K562 (cell line): ENCODE results near the gene COL13A1. TPM values are rescaled to one million over a fixed set of nuclear protein-coding genes. Genes with fewer than 3 reads are reported as not detected.
A peak's percentile ranks its signal among the peaks of the same experiment; 100 is the strongest.

Experiments
- ATAC-seq: fragments of 200-7000 bp; cut with Tn5 transposase; 3 replicates; pipeline ENCODE4 v1.9.1; 2020; ENCODE audit warnings: moderate library complexity
- BruUV-seq: library from RNA; stranded (reverse); fragments of 400-500 nt; replicated peaks from 2 replicates; lab custom pipeline; 2021; lab: Mats Ljungman, UMichigan
- CTCF ChIA-PET: fragments of 300-600 bp; formaldehyde crosslinking; extraction: SDS; loops from one replicate; lab custom pipeline; 2021; ENCODE audit warnings: low intra/inter-chr PET ratio; lab: Yijun Ruan, JAX
- POLR2A ChIA-PET: fragments of 300-600, 350-650 bp; sonication (Branson Sonifier 250); formaldehyde crosslinking; extraction: SDS; loops from one replicate; lab custom pipeline; 2021; ENCODE audit warnings: antibody characterized with exemption, inconsistent platforms; lab: Yijun Ruan, JAX
- DNase-seq, 4 experiments: peaks; one replicate each; pipeline versions ENCODE4 v3.0.0 to v3.0.0-alpha.2; 2011 to 2018; ENCODE audit warnings: low spot score in 3 of 4, mixed read lengths in 3 of 4; ENCODE audit errors: extremely low read depth in 1 of 4
- FAIRE-seq: peaks from 2 replicates; lab custom pipeline; 2011; peaks lifted over from hg19 to GRCh38; lab: Jason Lieb, UNC
- H2AFZ ChIP-seq: 2 replicates; pipeline ENCODE4 v1.6.0; 2011; ENCODE audit warnings: low read depth, low read length, control low read depth, inconsistent platforms
- H3K27ac ChIP-seq: fragments of 200-600 bp; 3 replicates; pipeline ENCODE4 v1.8.0; 2011; ENCODE audit warnings: low read depth, mild to moderate bottlenecking, control low read depth, inconsistent platforms, low read length, moderate library complexity, mixed read lengths; ENCODE audit errors: extremely low read depth
- H3K27me3 ChIP-seq, 2 experiments: fragments of 300-600 bp in 1 of 2; 2 replicates in 1 of 2; 3 replicates in 1 of 2; pipeline versions ENCODE4 v1.6.0 to v1.8.0; 2011; ENCODE audit warnings: inconsistent platforms in 2 of 2, low read length in 2 of 2, mild to moderate bottlenecking in 1 of 2, mixed read lengths in 1 of 2, moderate library complexity in 1 of 2; ENCODE audit not compliant: control insufficient read depth in 2 of 2, insufficient read depth in 2 of 2
- H3K36me3 ChIP-seq: fragments of 300-600 bp; 3 replicates; pipeline ENCODE4 v1.8.0; 2011; ENCODE audit warnings: mild to moderate bottlenecking, low read length, inconsistent platforms; ENCODE audit not compliant: control insufficient read depth, insufficient read depth
- H3K4me1 ChIP-seq, 2 experiments: fragments of 200-600 bp in 1 of 2; replicated peaks in 1 of 2; 2 replicates in 1 of 2; 3 replicates in 1 of 2; pipeline versions ENCODE4 v1.5.1 to v1.8.0; 2011; ENCODE audit warnings: inconsistent platforms in 2 of 2, low read length in 2 of 2, mild to moderate bottlenecking in 1 of 2, mixed read lengths in 1 of 2, moderate library complexity in 1 of 2; ENCODE audit not compliant: control insufficient read depth in 2 of 2, insufficient read depth in 2 of 2
- H3K4me2 ChIP-seq: 2 replicates; pipeline ENCODE4 v1.6.1; 2011; ENCODE audit warnings: low read length, control low read depth, inconsistent platforms, mixed read lengths; ENCODE audit not compliant: insufficient read depth
- H3K4me3 ChIP-seq: fragments of 200-600 bp; sonication (generic), shearing (Covaris generic); 2 replicates; pipeline ENCODE4 v1.5.1; 2016; ENCODE audit warnings: control low read depth, inconsistent platforms
- H3K79me2 ChIP-seq: fragments of 200-600 bp; 3 replicates; pipeline ENCODE4 v1.8.0; 2011; ENCODE audit warnings: low read length, inconsistent platforms; ENCODE audit not compliant: control insufficient read depth, insufficient read depth
- H3K9ac ChIP-seq, 2 experiments: 2 replicates each; pipeline versions ENCODE4 v1.6.0 to v1.6.1; 2011; ENCODE audit warnings: low read depth in 2 of 2, low read length in 2 of 2, control low read depth in 1 of 2, inconsistent platforms in 1 of 2, mild to moderate bottlenecking in 1 of 2, mixed read lengths in 1 of 2; ENCODE audit not compliant: insufficient read depth in 1 of 2
- H3K9me1 ChIP-seq: one replicate; pipeline ENCODE4 v1.6.0; 2011; ENCODE audit warnings: inconsistent platforms, mild to moderate bottlenecking, low read length, moderate library complexity; ENCODE audit not compliant: control insufficient read depth, insufficient read depth
- H3K9me3 ChIP-seq: replicated peaks from 2 replicates; pipeline ENCODE4 v1.5.1; 2011; ENCODE audit warnings: low read depth, low read length, inconsistent platforms; ENCODE audit not compliant: control insufficient read depth, insufficient read depth
- H4K20me1 ChIP-seq: replicated peaks from 2 replicates; pipeline ENCODE4 v1.6.1; 2011; ENCODE audit warnings: low read length, inconsistent platforms, mixed read lengths; ENCODE audit not compliant: control insufficient read depth, insufficient read depth
- ADNP ChIP-seq: fragments of 200-800 bp; sonication (Bioruptor generic); IDR thresholded peaks from 2 replicates; pipeline ENCODE4 v1.6.1; 2016; ENCODE audit warnings: missing genetic modification characterization, missing compliant biosample characterization
- CHD4 ChIP-seq: fragments of 200-600 bp; sonication (generic); IDR thresholded peaks from 3 replicates; pipeline ENCODE4 v1.6.1; 2012; ENCODE audit warnings: low read depth, mild to moderate bottlenecking, mixed read lengths, low read length, inconsistent platforms; ENCODE audit not compliant: insufficient read depth, insufficient replicate concordance, poor library complexity, severe bottlenecking
- HOMEZ ChIP-seq: fragments of 250-450 bp; sonication (Bioruptor Pico); IDR thresholded peaks from 2 replicates; pipeline ENCODE4 v1.4.0; 2020; ENCODE audit warnings: mild to moderate bottlenecking, moderate library complexity
- POLR2AphosphoS2 ChIP-seq: IDR thresholded peaks from 2 replicates; pipeline ENCODE4 v1.6.1; 2012; ENCODE audit warnings: low read length, improper control_type of control experiment
- RBM25 ChIP-seq: fragments of 200-400 bp; formaldehyde crosslinking; IDR thresholded peaks from 2 replicates; pipeline ENCODE4 v1.6.1; 2018; ENCODE audit warnings: low read length, low read depth, moderate library complexity; ENCODE audit not compliant: severe bottlenecking
- RCOR1 ChIP-seq, 2 experiments: IDR thresholded peaks; 2 replicates each; pipeline ENCODE4 v1.6.1; 2012; ENCODE audit warnings: low read depth in 2 of 2, low read length in 2 of 2, borderline replicate concordance in 1 of 2, improper control_type of control experiment in 1 of 2
- RFX7 ChIP-seq: fragments of 250-450 bp; sonication (Bioruptor Pico); IDR thresholded peaks from 2 replicates; pipeline ENCODE4 v1.5.1; 2021; ENCODE audit warnings: mild to moderate bottlenecking
- SMARCA5 ChIP-seq: fragments of 450-650 bp; IDR thresholded peaks from 2 replicates; pipeline ENCODE4 v1.6.1; 2016
- ZBTB40 ChIP-seq, 2 experiments: fragments of 450-650 bp in 1 of 2; sonication (generic) in 1 of 2; formaldehyde crosslinking in 1 of 2; IDR thresholded peaks; 2 replicates each; pipeline versions ENCODE4 v1.7.1 to v1.9.0; 2016 to 2022; ENCODE audit warnings: inconsistent platforms in 1 of 2, mild to moderate bottlenecking in 1 of 2, missing genetic modification reagents in 1 of 2
- ZNF436 ChIP-seq: fragments of 250-450, 450-650 bp; sonication (Bioruptor Pico); formaldehyde crosslinking; IDR thresholded peaks from 2 replicates; pipeline ENCODE4 v1.7.0; 2020; ENCODE audit warnings: mild to moderate bottlenecking
- WGBS: fragments of 100-300 bp; shearing (Covaris generic); methylation state at CpG from one replicate; pipeline ENCODE4 v1.1.6; 2016; ENCODE audit warnings: low coverage, mixed read lengths; ENCODE audit not compliant: insufficient coverage; ENCODE audit errors: missing lambda C conversion rate; 5-methylcytosine and 5-hydroxymethylcytosine counted together
- in situ Hi-C: fragments of 300-500 bp; cut with MboI; formaldehyde crosslinking; loops from 4 replicates; pipeline ENCODE4 v1.15.0; 2018; ENCODE audit warnings: inconsistent platforms, mixed read lengths
- intact Hi-C: fragments of 100-400 bp; cut with micrococcal nuclease; formaldehyde crosslinking; loops from 2 replicates; pipeline ENCODE4 v1.14.2; 2022
- polyA plus RNA-seq, 8 experiments: library from polyadenylated mRNA; depleted of rRNA in 4 of 8; stranded (reverse) in 5 of 8; unstranded in 3 of 8; fragments of >200 nt; fragmentation: Nextera tagmentation in 2 of 8; fragmentation: Illumina TruSeq in 1 of 8; extraction: Ambion mirVana in 2 of 8; extraction: Trizol in 1 of 8; gene quantifications; 2 replicates each; pipeline versions ENCODE4 v1.2.1 to v1.2.3, GENCODE V29; 2011 to 2014; ENCODE audit warnings: inconsistent platforms in 1 of 8, missing spikeins in 1 of 8
- total RNA-seq, 7 experiments: library from RNA; depleted of rRNA in 6 of 7; stranded (reverse); fragments of >200 nt in 6 of 7; fragmentation: Illumina TruSeq in 2 of 7; extraction: Trizol in 2 of 7; gene quantifications; 2 replicates each; pipeline versions ENCODE4 v1.2.1 to v1.2.3, GENCODE V29; 2011 to 2021; ENCODE audit warnings: low replicate concordance in 1 of 7

COL13A1 gene
- total and polyA plus RNA-seq, 9 of the 15 experiments (the other 6 are each of a cell fraction or from before 2014, with no cell fraction given): not detected

- TF ChIP-seq HOMEZ: no peak
- TF ChIP-seq, all 486 proteins: peak for 0
Observed at GRCh38 chr10:69842882-69843281, 41.2 kb downstream of the COL13A1 start (continued).

GRCh38 chr10:69843923-69844322 is 42.2 kb downstream of the COL13A1 start:
- no peak overlapping the region for H3K27ac ChIP-seq
- POLR2A ChIA-PET: interaction anchor here (0.5 to 1.1 kb wide), 3 partner anchors 15 to 286 kb away, joined by 3 to 4 read pairs (median 3); no protein-coding TSS in a partner anchor
- DNase-seq (no peak), ATAC-seq (no peak), FAIRE-seq (no peak)
- H3K79me2 ChIP-seq: no peaks in the 10 kb centered on the region
- no peaks in the 10 kb centered on the region for H3K36me3 ChIP-seq
- in situ Hi-C loops (no loop called here), intact Hi-C loops (no loop called here)
- peaks cover 28 to 68% of the 10 kb centered on the region in 2 experiments for H3K27me3 ChIP-seq
- no peaks in the 10 kb centered on the region for H3K4me1 ChIP-seq
- no peaks in the 10 kb centered on the region for H3K9me1 ChIP-seq
- CTCF ChIA-PET: no interaction called here
- no peaks in the 10 kb centered on the region for H3K9me3 ChIP-seq
- no peak overlapping the region for H3K4me2 ChIP-seq
- H3K9ac ChIP-seq: no peak overlapping the region
- H4K20me1 ChIP-seq: peaks cover 9% of the 10 kb centered on the region; the same call in 1 of the 2 replicates
- no peak overlapping the region for H3K4me3 ChIP-seq
- H2AFZ ChIP-seq: no peak overlapping the region
- WGBS: 7% methylated on average over 6 of the region's 6 CpGs
- BruUV-seq: no TSS peak
- TF ChIP-seq RCOR1 (IDR thresholded peaks at IDR 0.05; ENCODE audit: borderline replicate concordance in 1 of 2, low read depth in 2 of 2, low read length in 2 of 2) (peak in 1 of 2 experiments; percentile 42; a peak in 2 of 4 replicates), RBM25 (peak; percentile 86), CHD4 (peak; percentile 43), ZBTB40 (IDR thresholded peaks at IDR 0.05) (no peak), ZBTB40 (CRISPR knock-in tag; IDR thresholded peaks at IDR 0.05) (no peak), ADNP (tag) (peak; percentile 57; the same call in 1 of the 2 replicates), SMARCA5 (peak; percentile 74; the same call in 1 of the 2 replicates), RFX7 (CRISPR knock-in tag) (no peak), POLR2AphosphoS2 (no peak), ZNF436 (peak; percentile 90)
